CD4-positive, alpha-beta T cell treated with Interleukin-17A for 1 hour (primary cell): ENCODE measurements around the gene GTF2A1.
A peak's percentile ranks its signal among the peaks of the same experiment; 100 is the strongest.

ENCODE experiments used
- DNase-seq: peaks from one replicate; pipeline ENCODE4 v3.0.0-alpha.2; 2020

The GTF2A1 gene

DNA sequence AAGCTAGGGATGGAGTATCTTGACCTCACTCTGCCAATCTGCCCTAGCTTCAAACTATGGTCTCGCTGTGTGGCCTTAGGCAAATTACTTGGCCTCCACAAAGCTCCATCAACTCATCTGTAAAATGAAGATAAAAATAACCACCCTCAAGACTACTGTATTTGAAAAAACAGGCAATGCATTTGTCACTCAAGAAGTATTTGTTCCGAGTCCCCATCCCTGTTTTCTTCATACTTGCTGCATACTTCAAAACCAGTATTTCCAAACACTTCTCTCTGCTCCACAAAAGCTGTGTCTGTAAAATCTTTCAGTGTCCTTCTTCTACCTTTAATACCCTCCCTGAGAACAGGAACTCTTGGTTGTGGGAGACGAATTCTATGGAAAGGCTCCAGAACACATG, 47.9 kb downstream of the GTF2A1 start:
- no peak for DNase-seq

DNA sequence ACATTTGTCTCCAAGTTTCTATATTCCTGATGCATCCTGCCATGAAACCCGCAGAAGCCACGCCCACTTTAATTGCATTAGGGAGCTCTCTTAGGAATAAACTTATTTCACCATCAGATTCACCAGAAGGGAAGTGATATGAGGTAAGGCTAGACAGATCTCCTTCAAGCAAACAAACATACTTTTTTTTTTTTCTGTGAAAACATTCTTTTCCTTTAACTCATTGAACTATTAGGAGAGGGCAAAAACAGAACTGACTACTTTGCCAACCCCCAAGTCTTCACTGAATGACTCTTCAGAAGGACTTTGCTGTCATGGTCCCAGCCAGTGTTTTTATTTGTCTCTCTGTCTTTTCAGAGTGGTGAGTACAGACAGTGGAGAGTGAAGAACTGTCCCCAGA, 48.4 kb downstream of the GTF2A1 start:
- DNase-seq: no peak

DNA sequence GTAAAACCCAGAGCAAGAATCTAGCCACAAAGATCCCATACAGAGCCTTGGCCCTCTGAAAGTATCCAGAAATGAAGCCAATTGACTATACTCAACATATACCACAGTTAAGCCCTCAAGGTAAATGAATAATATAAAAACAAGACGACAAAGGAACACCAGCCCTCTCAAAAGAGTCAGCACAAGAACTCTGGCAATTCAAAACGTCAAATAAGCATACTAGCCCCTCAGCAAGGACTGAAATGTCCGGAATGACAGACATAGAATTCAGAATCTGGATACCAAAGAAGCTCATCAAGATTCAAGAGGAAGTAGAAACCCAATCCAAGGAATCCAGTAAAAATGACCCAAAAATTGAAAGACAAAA, 49.9 kb downstream of the GTF2A1 start:
- no peak for DNase-seq

DNA sequence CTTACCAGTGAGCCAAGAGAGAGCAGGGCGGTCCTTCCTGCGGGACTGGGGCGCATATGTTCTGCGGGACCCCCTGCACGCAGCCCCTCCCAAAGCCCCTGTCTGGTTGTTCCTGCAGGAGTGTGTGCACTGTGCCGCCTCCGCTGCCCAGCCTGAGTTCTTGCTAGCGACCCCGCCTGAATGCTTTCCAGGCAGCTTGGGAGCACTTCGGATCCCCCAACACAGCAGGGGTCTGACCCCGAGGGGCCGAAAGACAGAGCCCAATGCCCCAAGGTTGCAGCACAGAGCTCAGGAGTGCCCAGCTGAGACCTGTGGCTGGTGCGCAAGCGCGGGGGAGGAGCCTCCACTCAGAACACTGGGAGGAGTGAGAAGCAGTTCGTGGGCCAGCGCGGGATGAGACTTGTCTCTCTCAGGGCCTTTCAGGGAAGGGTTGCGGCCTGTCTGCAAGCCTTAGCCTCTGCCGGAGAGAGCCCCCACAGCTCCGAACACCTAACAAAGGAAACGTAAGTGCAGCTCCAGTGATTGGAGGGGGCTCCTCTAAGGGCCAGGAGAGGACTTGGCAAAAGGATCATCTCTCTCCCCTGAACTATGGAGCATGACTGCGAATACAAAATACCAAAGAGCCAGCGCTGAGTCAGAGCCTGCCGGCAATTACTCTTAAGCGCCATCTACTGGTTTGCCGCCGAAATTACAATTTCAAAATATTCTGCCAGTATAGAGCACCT, 50.5 kb downstream of the GTF2A1 start:
- DNase-seq: peak; percentile 90

- no peak for DNase-seq
Measured at GRCh38 chr14:81169711-81170103, 51.1 kb downstream of the GTF2A1 start.

DNA sequence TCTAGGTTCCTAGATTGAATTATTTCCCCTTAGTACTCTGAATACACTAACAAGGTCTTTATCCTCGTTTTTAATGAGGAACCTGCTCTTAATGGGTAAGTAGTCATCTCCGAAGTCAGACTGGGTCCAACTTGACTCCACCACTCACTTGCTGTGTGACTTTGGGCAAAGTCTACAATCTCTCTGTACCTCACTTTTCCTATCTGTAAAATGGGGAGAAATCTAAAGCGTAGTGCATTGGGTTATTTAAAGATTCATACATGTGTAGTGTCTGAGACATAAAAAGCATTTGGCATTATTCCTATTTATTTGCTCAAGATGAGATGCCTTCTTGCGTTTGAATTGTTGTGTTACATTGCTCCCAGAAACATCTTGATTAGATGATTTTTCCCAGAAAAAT, 51.5 kb downstream of the GTF2A1 start:
- no peak for DNase-seq

DNA sequence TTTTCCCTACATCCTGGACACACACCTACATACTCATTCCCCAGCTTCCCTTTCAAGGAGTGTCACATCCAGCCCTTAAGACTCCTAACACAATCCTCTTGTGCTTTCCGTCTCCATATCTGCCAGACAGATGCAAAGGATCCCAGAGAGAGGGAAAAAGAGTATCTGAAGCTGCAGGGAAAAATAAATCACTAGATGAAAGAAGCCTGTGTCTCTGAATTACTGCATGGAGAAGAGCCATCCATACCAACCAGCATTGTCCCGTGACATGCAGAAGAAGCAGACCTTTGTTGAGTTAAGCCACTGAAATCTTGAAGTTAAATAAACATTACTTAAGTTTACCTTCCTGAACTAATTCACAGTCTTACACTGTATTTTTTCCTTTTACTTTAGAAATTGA, 54.6 kb downstream of the GTF2A1 start:
- no peak for DNase-seq

GRCh38 chr14:81165188-81165587, 55.6 kb downstream of the GTF2A1 start:
- DNase-seq: no peak

- DNase-seq: peak; percentile 54
Measured at GRCh38 chr14:81164167-81164774, 56.5 kb downstream of the GTF2A1 start.

- no peak for DNase-seq
Measured at GRCh38 chr14:81162941-81163340, 57.8 kb downstream of the GTF2A1 start.

- no peak for DNase-seq
Measured at GRCh38 chr14:81161749-81162148, 59.0 kb downstream of the GTF2A1 start.

GRCh38 chr14:81161088-81161487, 59.7 kb downstream of the GTF2A1 start:
- DNase-seq: no peak

- no peak for DNase-seq
Measured at GRCh38 chr14:81157431-81157830, 63.3 kb downstream of the GTF2A1 start.

- DNase-seq: no peak
Measured at GRCh38 chr14:81153187-81153586, 67.6 kb downstream of the GTF2A1 start.

GRCh38 chr14:81148635-81149034, 72.1 kb downstream of the GTF2A1 start:
- DNase-seq: no peak

GRCh38 chr14:81147140-81147897, 73.4 kb downstream of the GTF2A1 start:
- no peak for DNase-seq

DNA sequence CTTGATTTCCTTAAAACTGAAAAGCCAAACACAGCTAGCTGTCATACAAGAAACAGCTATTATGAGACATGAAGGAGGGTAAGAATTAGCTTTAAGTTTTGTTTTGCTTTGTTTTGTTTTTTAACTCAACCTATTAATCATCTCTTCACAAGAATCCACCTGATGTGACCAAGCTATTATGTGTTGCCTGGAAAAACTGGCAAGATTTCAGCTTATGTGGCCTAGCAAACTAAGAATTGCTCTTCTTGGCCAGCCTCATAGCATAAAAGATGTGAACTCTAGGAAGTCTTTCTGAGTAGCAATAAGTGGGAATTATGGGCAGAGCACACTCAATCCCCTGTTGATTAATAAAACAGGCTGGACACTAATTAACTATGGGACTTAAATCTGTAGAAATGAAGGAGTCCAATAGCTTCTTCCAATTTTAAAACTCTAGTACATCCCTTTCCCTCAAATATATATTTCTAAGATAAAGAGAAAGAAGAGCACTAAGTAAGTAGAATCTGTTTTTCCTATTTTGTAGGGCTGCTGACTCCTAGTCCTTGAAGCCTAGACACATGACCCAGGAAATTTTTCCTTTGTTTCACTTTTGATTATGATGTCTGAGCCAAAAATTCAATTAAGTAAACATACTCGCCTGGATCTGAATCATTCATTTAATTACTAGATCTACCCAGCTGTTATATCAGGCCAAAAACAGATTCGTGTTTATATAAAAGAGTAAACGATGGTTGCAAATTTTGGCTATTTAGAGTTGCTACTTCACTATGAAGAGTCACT, 75.7 kb downstream of the GTF2A1 start:
- DNase-seq: no peak

- DNase-seq: no peak
Measured at GRCh38 chr14:81143793-81144192, 77.0 kb downstream of the GTF2A1 start.

- DNase-seq: no peak
Measured at GRCh38 chr14:81141426-81141825, 79.3 kb downstream of the GTF2A1 start.

DNA sequence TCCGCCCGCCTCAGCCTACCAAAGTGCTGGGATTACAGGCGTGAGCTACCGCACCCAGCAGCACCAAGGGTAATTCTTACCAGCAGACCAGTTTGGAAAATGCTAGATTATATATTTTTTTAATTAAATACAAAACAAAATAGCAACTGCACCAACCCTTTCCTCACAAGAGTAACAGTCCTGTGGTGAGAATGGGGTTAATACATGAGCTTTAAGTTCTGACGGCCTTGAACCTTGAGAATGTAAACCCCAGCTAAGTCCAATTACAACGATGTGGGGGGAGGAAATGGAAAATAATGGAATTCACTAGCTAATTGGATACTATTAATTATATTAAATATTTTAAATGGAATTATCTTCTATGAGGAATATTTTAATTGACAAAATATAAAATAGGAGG, 82.3 kb downstream of the GTF2A1 start:
- DNase-seq: no peak

DNA sequence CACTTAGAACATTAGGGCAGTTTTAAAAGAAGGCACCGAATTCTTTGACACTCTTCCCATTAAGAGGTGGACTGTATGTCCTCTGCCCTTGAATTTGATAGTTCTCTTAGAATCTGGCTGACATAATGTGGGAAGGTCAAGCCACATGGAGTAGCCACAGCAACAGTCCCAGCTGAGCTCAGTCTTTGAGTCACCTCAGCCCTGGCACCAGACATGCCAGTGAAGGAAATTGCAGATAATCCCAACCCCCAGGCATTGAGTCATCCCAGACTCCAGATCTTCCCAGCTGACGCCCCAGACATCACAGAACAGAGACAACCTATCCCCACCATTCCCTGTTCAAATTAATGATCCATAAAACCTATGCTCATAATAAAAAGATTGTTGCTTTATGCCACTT, 83.4 kb downstream of the GTF2A1 start:
- no peak for DNase-seq

- no peak for DNase-seq
Measured at GRCh38 chr14:81133400-81133799, 87.4 kb downstream of the GTF2A1 start.

- DNase-seq: no peak
Measured at GRCh38 chr14:81132468-81132867, 88.3 kb downstream of the GTF2A1 start.
